ENCODE results near the gene RALA. TPM values are rescaled to one million over a fixed set of nuclear protein-coding genes. Genes with fewer than 3 reads are reported as not detected.

Gene RALA
- polyA plus RNA-seq, 1 experiment: 59.2 TPM

GRCh38 chr7:39631736-39632308 lies 8.4 kb downstream of the RALA start:
- ChIA-PET POLR2A (no interaction called here), CTCF (interaction anchor here (1.0 kb wide), 1 partner anchor 11 kb away, joined by 3 read pairs; no protein-coding TSS in a partner anchor)
- Histone ChIP-seq H3K27ac (ENCODE audit: low read depth, low read length) (no peak overlapping the region), H3K9me3 (ENCODE audit: control insufficient read depth, insufficient read depth, low read length) (no peaks in the 10 kb centered on the region; the same call in 1 of the 2 replicates), H3K27me3 (ENCODE audit: control insufficient read depth, insufficient read depth, low read length) (no peaks in the 10 kb centered on the region), H3K4me3 (ENCODE audit: low read depth, low read length) (no peak overlapping the region)
- no peak for DNase-seq (ENCODE audit: low read depth, low spot score)
- TF ChIP-seq, protein P1, sequence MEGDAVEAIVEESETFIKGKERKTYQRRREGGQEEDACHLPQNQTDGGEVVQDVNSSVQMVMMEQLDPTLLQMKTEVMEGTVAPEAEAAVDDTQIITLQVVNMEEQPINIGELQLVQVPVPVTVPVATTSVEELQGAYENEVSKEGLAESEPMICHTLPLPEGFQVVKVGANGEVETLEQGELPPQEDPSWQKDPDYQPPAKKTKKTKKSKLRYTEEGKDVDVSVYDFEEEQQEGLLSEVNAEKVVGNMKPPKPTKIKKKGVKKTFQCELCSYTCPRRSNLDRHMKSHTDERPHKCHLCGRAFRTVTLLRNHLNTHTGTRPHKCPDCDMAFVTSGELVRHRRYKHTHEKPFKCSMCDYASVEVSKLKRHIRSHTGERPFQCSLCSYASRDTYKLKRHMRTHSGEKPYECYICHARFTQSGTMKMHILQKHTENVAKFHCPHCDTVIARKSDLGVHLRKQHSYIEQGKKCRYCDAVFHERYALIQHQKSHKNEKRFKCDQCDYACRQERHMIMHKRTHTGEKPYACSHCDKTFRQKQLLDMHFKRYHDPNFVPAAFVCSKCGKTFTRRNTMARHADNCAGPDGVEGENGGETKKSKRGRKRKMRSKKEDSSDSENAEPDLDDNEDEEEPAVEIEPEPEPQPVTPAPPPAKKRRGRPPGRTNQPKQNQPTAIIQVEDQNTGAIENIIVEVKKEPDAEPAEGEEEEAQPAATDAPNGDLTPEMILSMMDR (IDR thresholded peaks at IDR 0.05; ENCODE audit: low read depth, low read length): no peak

- H3K4me3 ChIP-seq (ENCODE audit: low read depth, low read length): no peak overlapping the region
- no peak overlapping the region for H3K27ac ChIP-seq (ENCODE audit: low read depth, low read length)
- no peaks in the 10 kb centered on the region for H3K27me3 ChIP-seq (ENCODE audit: control insufficient read depth, insufficient read depth, low read length)
- CTCF ChIA-PET: no interaction called here
- TF ChIP-seq, protein P1 (IDR thresholded peaks at IDR 0.05; ENCODE audit: low read depth, low read length): no peak
- H3K9me3 ChIP-seq (ENCODE audit: control insufficient read depth, insufficient read depth, low read length): no peaks in the 10 kb centered on the region
- DNase-seq (ENCODE audit: low read depth, low spot score): no peak
- POLR2A ChIA-PET: no interaction called here
Measured at GRCh38 chr7:39633563-39634477, 10.4 kb downstream of the RALA start.

GRCh38 chr7:39634478-39634805 lies 11.1 kb downstream of the RALA start:
- POLR2A ChIA-PET: no interaction called here
- CTCF ChIA-PET: no interaction called here
- no peak overlapping the region for H3K27ac ChIP-seq (ENCODE audit: low read depth, low read length)
- no peaks in the 10 kb centered on the region for H3K9me3 ChIP-seq (ENCODE audit: control insufficient read depth, insufficient read depth, low read length)
- H3K4me3 ChIP-seq (ENCODE audit: low read depth, low read length): no peak overlapping the region
- DNase-seq (ENCODE audit: low read depth, low spot score): no peak
- TF ChIP-seq, protein P1 (IDR thresholded peaks at IDR 0.05; ENCODE audit: low read depth, low read length): no peak
- no peaks in the 10 kb centered on the region for H3K27me3 ChIP-seq (ENCODE audit: control insufficient read depth, insufficient read depth, low read length)

DNA sequence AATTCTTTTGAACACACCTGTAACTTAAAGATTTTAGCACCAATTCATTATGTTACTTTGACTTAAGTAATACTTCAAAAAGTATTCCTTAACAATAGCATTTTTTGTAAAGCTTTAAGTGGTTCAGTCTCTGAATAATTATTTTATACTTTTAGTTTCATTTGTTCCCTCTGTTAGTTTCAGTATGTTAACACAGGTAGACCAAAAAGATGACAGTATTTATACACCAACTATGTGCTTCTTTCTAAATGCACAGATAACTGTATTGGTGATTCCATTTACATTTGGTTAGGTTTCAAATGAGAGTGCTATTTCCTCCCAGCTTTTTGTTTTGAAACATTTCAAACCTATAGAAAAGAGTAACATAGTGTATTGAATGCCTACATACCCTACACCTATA lies 14.0 kb downstream of the RALA start:
- POLR2A ChIA-PET: no interaction called here
- no peaks in the 10 kb centered on the region for H3K9me3 ChIP-seq (ENCODE audit: control insufficient read depth, insufficient read depth, low read length)
- TF ChIP-seq, protein P1 (IDR thresholded peaks at IDR 0.05; ENCODE audit: low read depth, low read length): no peak
- DNase-seq (ENCODE audit: low read depth, low spot score): no peak
- no peak overlapping the region for H3K4me3 ChIP-seq (ENCODE audit: low read depth, low read length)
- H3K27ac ChIP-seq (ENCODE audit: low read depth, low read length): no peak overlapping the region
- CTCF ChIA-PET: interaction anchor here (1.7 kb wide), 1 partner anchor 57 kb away, joined by 4 read pairs; no protein-coding TSS in a partner anchor
- no peaks in the 10 kb centered on the region for H3K27me3 ChIP-seq (ENCODE audit: control insufficient read depth, insufficient read depth, low read length)

- no peak overlapping the region for H3K4me3 ChIP-seq (ENCODE audit: low read depth, low read length)
- TF ChIP-seq, protein P1 (IDR thresholded peaks at IDR 0.05; ENCODE audit: low read depth, low read length): no peak
- ChIA-PET CTCF (interaction anchor here (1.7 kb wide), 1 partner anchor 58 kb away, joined by 4 read pairs; no protein-coding TSS in a partner anchor), POLR2A (no interaction called here)
- no peak for DNase-seq (ENCODE audit: low read depth, low spot score)
- no peaks in the 10 kb centered on the region for H3K27me3 ChIP-seq (ENCODE audit: control insufficient read depth, insufficient read depth, low read length)
- no peaks in the 10 kb centered on the region for H3K9me3 ChIP-seq (ENCODE audit: control insufficient read depth, insufficient read depth, low read length)
- no peak overlapping the region for H3K27ac ChIP-seq (ENCODE audit: low read depth, low read length)
Measured at GRCh38 chr7:39637963-39638485, 14.7 kb downstream of the RALA start.
